IPS-15b (cell line): ENCODE measurements around the gene PLXNA2.

ENCODE experiments used
- H3K27me3 ChIP-seq: one replicate; pipeline ENCODE4 v1.6.1; 2013; ENCODE audit warnings: low read length; ENCODE audit not compliant: control insufficient read depth, insufficient read depth
- H3K36me3 ChIP-seq: one replicate; pipeline ENCODE4 v1.6.1; 2013; ENCODE audit warnings: low read length; ENCODE audit not compliant: control insufficient read depth, insufficient read depth
- H3K4me1 ChIP-seq: one replicate; pipeline ENCODE4 v1.6.1; 2013; ENCODE audit warnings: mild to moderate bottlenecking, low read length; ENCODE audit not compliant: control insufficient read depth, insufficient read depth
- H3K4me3 ChIP-seq: one replicate; pipeline ENCODE4 v1.5.1; 2013; ENCODE audit warnings: low read depth, low read length
- H3K9ac ChIP-seq: one replicate; pipeline ENCODE4 v1.6.1; 2013; ENCODE audit warnings: low read depth, mild to moderate bottlenecking, low read length
- H3K9me3 ChIP-seq: one replicate; pipeline ENCODE4 v1.6.1; 2013; ENCODE audit warnings: mild to moderate bottlenecking, low read length; ENCODE audit not compliant: control insufficient read depth, insufficient read depth

Gene PLXNA2

GRCh38 chr1:208177656-208178055, 66.5 kb downstream of the PLXNA2 start:
- H3K4me3 ChIP-seq = no peak overlapping the region
- H3K27me3 ChIP-seq = no peaks in the 10 kb centered on the region
- no peaks in the 10 kb centered on the region for H3K36me3 ChIP-seq
- H3K9ac ChIP-seq = no peak overlapping the region
- H3K9me3 ChIP-seq = no peaks in the 10 kb centered on the region
- peaks cover 30% of the 10 kb centered on the region for H3K4me1 ChIP-seq

- H3K27me3 ChIP-seq = no peaks in the 10 kb centered on the region
- H3K9ac ChIP-seq = no peak overlapping the region
- H3K4me1 ChIP-seq = peaks cover 30% of the 10 kb centered on the region
- H3K4me3 ChIP-seq = no peak overlapping the region
- H3K9me3 ChIP-seq = no peaks in the 10 kb centered on the region
- H3K36me3 ChIP-seq = no peaks in the 10 kb centered on the region
Observed at GRCh38 chr1:208176649-208177048, 67.5 kb downstream of the PLXNA2 start.

- no peak overlapping the region for H3K4me3 ChIP-seq
- H3K27me3 ChIP-seq = no peaks in the 10 kb centered on the region
- peaks cover 27% of the 10 kb centered on the region for H3K4me1 ChIP-seq
Observed at GRCh38 chr1:208175508-208175895, 68.7 kb downstream of the PLXNA2 start.

GRCh38 chr1:208174731-208175507, 69.3 kb downstream of the PLXNA2 start:
- Histone ChIP-seq H3K9ac (no peak overlapping the region), H3K9me3 (no peaks in the 10 kb centered on the region), H3K4me3 (no peak overlapping the region), H3K36me3 (no peaks in the 10 kb centered on the region), H3K4me1 (peaks cover 30% of the 10 kb centered on the region), H3K27me3 (no peaks in the 10 kb centered on the region)

More at GRCh38 chr1:208175508-208175895, 68.7 kb downstream of the PLXNA2 start:
- Histone ChIP-seq H3K9me3 (no peaks in the 10 kb centered on the region), H3K9ac (no peak overlapping the region), H3K36me3 (no peaks in the 10 kb centered on the region)

GRCh38 chr1:208174200-208174599, 70.0 kb downstream of the PLXNA2 start:
- Histone ChIP-seq H3K4me1 (peaks cover 26% of the 10 kb centered on the region), H3K27me3 (no peaks in the 10 kb centered on the region), H3K36me3 (no peaks in the 10 kb centered on the region), H3K9me3 (no peaks in the 10 kb centered on the region), H3K9ac (no peak overlapping the region), H3K4me3 (no peak overlapping the region)

- Histone ChIP-seq H3K9me3 (no peaks in the 10 kb centered on the region), H3K27me3 (no peaks in the 10 kb centered on the region), H3K9ac (no peak overlapping the region), H3K4me1 (peaks cover 24% of the 10 kb centered on the region), H3K4me3 (no peak overlapping the region), H3K36me3 (no peaks in the 10 kb centered on the region)
Observed at GRCh38 chr1:208173749-208174148, 70.4 kb downstream of the PLXNA2 start.

GRCh38 chr1:208172423-208173145, 71.6 kb downstream of the PLXNA2 start:
- Histone ChIP-seq H3K9ac (no peak overlapping the region), H3K27me3 (no peaks in the 10 kb centered on the region), H3K36me3 (no peaks in the 10 kb centered on the region), H3K9me3 (no peaks in the 10 kb centered on the region), H3K4me1 (peaks cover 13% of the 10 kb centered on the region), H3K4me3 (no peak overlapping the region)

- Histone ChIP-seq H3K27me3 (no peaks in the 10 kb centered on the region), H3K9ac (no peak overlapping the region), H3K4me1 (peaks cover 11% of the 10 kb centered on the region), H3K4me3 (no peak overlapping the region), H3K9me3 (no peaks in the 10 kb centered on the region), H3K36me3 (no peaks in the 10 kb centered on the region)
Observed at GRCh38 chr1:208171616-208172422, 72.4 kb downstream of the PLXNA2 start.

GRCh38 chr1:208170252-208170651, 73.9 kb downstream of the PLXNA2 start:
- no peaks in the 10 kb centered on the region for H3K27me3 ChIP-seq
- H3K9ac ChIP-seq = no peak overlapping the region
- H3K4me3 ChIP-seq = no peak overlapping the region
- H3K36me3 ChIP-seq = no peaks in the 10 kb centered on the region
- peaks cover 18% of the 10 kb centered on the region for H3K4me1 ChIP-seq
- no peaks in the 10 kb centered on the region for H3K9me3 ChIP-seq

GRCh38 chr1:208169081-208169879, 74.9 kb downstream of the PLXNA2 start:
- H3K36me3 ChIP-seq = no peaks in the 10 kb centered on the region
- no peaks in the 10 kb centered on the region for H3K27me3 ChIP-seq
- H3K9ac ChIP-seq = no peak overlapping the region
- H3K4me1 ChIP-seq = peaks cover 18% of the 10 kb centered on the region
- H3K4me3 ChIP-seq = no peak overlapping the region
- H3K9me3 ChIP-seq = no peaks in the 10 kb centered on the region

GRCh38 chr1:208167261-208167869, 76.8 kb downstream of the PLXNA2 start:
- Histone ChIP-seq H3K9ac (no peak overlapping the region), H3K4me1 (peaks cover 19% of the 10 kb centered on the region), H3K27me3 (peaks cover 7% of the 10 kb centered on the region), H3K4me3 (no peak overlapping the region), H3K9me3 (no peaks in the 10 kb centered on the region), H3K36me3 (no peaks in the 10 kb centered on the region)
